Activated CD8-positive, alpha-beta T cell treated with anti-CD3 and anti-CD28 coated beads for 36 hours (primary cell): ENCODE data around the gene EPB41L4A. TPM values are rescaled to one million over a fixed set of nuclear protein-coding genes. Genes with fewer than 3 reads are reported as not detected.

ENCODE experiments used
- ATAC-seq: fragments of 200-7000 bp; cut with Tn5 transposase; one replicate; pipeline ENCODE4 v1.10.0; 2021; ENCODE audit warnings: mild to moderate bottlenecking, moderate library complexity
- CTCF ChIA-PET: fragments of 350-600 bp; sonication (Branson Sonifier 250); formaldehyde crosslinking; loops from one replicate; lab custom pipeline; 2021; ENCODE audit warnings: antibody characterized with exemption; lab: Charles Lee
- POLR2A ChIA-PET: fragments of 350-600 bp; sonication (Branson Sonifier 250); formaldehyde crosslinking; loops from one replicate; lab custom pipeline; 2021; ENCODE audit warnings: antibody characterized with exemption; lab: Charles Lee
- DNase-seq: peaks from one replicate; pipeline ENCODE4 v3.0.0-alpha.2; 2020
- H3K27ac Mint-ChIP-seq: one replicate; pipeline ENCODE4 v1.8.0; 2021; ENCODE audit warnings: mild to moderate bottlenecking, mixed read lengths
- H3K27me3 Mint-ChIP-seq: one replicate; pipeline ENCODE4 v1.8.0; 2021; ENCODE audit warnings: mixed read lengths
- H3K36me3 Mint-ChIP-seq: one replicate; pipeline ENCODE4 v1.8.0; 2021; ENCODE audit warnings: low read depth, mixed read lengths
- H3K4me1 Mint-ChIP-seq: one replicate; pipeline ENCODE4 v1.8.0; 2021; ENCODE audit warnings: low read depth, mixed read lengths
- H3K4me3 Mint-ChIP-seq: one replicate; pipeline ENCODE4 v1.8.0; 2021; ENCODE audit warnings: mild to moderate bottlenecking, moderate library complexity, mixed read lengths
- H3K9me3 Mint-ChIP-seq: one replicate; pipeline ENCODE4 v1.8.0; 2021; ENCODE audit warnings: mixed read lengths
- intact Hi-C: fragments of 100-400 bp; cut with micrococcal nuclease; formaldehyde crosslinking; loops from one replicate; pipeline ENCODE4 v1.10.0; 2022
- total RNA-seq, 2 experiments: library from RNA; stranded (reverse); gene quantifications; one replicate each; pipeline ENCODE4 v1.2.3, GENCODE V29; 2021
- TF ChIP-seq, protein P1 (sequence below): fragments of 200-600 bp; IDR thresholded peaks from one replicate; pipeline ENCODE4 v1.8.0; 2022; ENCODE audit warnings: antibody characterized with exemption, mild to moderate bottlenecking

The EPB41L4A gene
- total RNA-seq, 2 experiments from 2014 or later = 0.25 TPM; not detected in 1

GRCh38 chr5:112126982-112127381 is 292.1 kb downstream of the EPB41L4A start:
- Mint-ChIP-seq H3K4me1 (no peaks in the 10 kb centered on the region), H3K4me3 (no peak overlapping the region), H3K27me3 (peaks cover 6% of the 10 kb centered on the region), H3K9me3 (no peaks in the 10 kb centered on the region), H3K27ac (no peak overlapping the region), H3K36me3 (no peaks in the 10 kb centered on the region)
- ATAC-seq = no peak
- POLR2A ChIA-PET = no interaction called here
- intact Hi-C loops = no loop called here
- TF ChIP-seq, protein P1, sequence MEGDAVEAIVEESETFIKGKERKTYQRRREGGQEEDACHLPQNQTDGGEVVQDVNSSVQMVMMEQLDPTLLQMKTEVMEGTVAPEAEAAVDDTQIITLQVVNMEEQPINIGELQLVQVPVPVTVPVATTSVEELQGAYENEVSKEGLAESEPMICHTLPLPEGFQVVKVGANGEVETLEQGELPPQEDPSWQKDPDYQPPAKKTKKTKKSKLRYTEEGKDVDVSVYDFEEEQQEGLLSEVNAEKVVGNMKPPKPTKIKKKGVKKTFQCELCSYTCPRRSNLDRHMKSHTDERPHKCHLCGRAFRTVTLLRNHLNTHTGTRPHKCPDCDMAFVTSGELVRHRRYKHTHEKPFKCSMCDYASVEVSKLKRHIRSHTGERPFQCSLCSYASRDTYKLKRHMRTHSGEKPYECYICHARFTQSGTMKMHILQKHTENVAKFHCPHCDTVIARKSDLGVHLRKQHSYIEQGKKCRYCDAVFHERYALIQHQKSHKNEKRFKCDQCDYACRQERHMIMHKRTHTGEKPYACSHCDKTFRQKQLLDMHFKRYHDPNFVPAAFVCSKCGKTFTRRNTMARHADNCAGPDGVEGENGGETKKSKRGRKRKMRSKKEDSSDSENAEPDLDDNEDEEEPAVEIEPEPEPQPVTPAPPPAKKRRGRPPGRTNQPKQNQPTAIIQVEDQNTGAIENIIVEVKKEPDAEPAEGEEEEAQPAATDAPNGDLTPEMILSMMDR = no peak
- no peak for DNase-seq
- CTCF ChIA-PET = interaction anchor here (1.3 kb wide), 1 partner anchor 19 kb away, joined by 3 read pairs; no protein-coding TSS in a partner anchor

GRCh38 chr5:112125903-112126302 is 293.2 kb downstream of the EPB41L4A start:
- intact Hi-C loops = no loop called here
- H3K4me3 Mint-ChIP-seq = no peak overlapping the region
- no peaks in the 10 kb centered on the region for H3K4me1 Mint-ChIP-seq
- ChIA-PET POLR2A (no interaction called here), CTCF (interaction anchor here (1.3 kb wide), 1 partner anchor 21 kb away, joined by 3 read pairs; no protein-coding TSS in a partner anchor)
- TF ChIP-seq, protein P1 = no peak
- no peak overlapping the region for H3K27ac Mint-ChIP-seq
- DNase-seq (no peak), ATAC-seq (no peak)
- peaks cover 11% of the 10 kb centered on the region for H3K27me3 Mint-ChIP-seq
- H3K36me3 Mint-ChIP-seq = no peaks in the 10 kb centered on the region
- H3K9me3 Mint-ChIP-seq = peaks cover 4% of the 10 kb centered on the region

- no peak for DNase-seq
- H3K4me1 Mint-ChIP-seq = no peaks in the 10 kb centered on the region
- intact Hi-C loops = no loop called here
- H3K27me3 Mint-ChIP-seq = peaks cover 11% of the 10 kb centered on the region
- peaks cover 5% of the 10 kb centered on the region for H3K9me3 Mint-ChIP-seq
- ChIA-PET POLR2A (no interaction called here), CTCF (no interaction called here)
- H3K27ac Mint-ChIP-seq = no peak overlapping the region
- no peaks in the 10 kb centered on the region for H3K36me3 Mint-ChIP-seq
- TF ChIP-seq, protein P1 = no peak
- ATAC-seq = no peak
- no peak overlapping the region for H3K4me3 Mint-ChIP-seq
These were observed 294.3 kb downstream of the EPB41L4A start for GRCh38 chr5:112124788-112125187.

DNA sequence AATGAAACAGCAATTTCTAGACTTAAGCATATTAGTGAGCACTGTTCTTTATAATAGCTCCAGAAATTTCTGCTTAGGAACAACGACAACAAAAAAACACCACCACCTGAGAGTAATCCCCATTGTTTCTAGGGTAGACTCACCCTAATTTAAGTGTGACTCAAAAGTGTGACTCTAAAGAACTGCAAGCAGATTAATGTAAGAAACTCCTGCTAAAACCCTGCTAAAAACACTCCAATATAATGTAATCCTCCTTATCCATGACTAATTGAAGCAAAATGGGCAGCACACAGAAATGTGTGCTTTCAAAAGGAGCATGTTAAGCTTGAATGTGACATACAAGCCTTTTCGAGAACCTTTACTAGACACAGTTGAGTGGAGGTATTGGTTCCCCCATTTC is 296.0 kb downstream of the EPB41L4A start:
- ATAC-seq (no peak), DNase-seq (no peak)
- H3K27ac Mint-ChIP-seq = no peak overlapping the region
- ChIA-PET POLR2A (no interaction called here), CTCF (no interaction called here)
- peaks cover 5% of the 10 kb centered on the region for H3K9me3 Mint-ChIP-seq
- H3K4me3 Mint-ChIP-seq = no peak overlapping the region
- no peaks in the 10 kb centered on the region for H3K36me3 Mint-ChIP-seq
- intact Hi-C loops = no loop called here
- no peaks in the 10 kb centered on the region for H3K4me1 Mint-ChIP-seq
- TF ChIP-seq, protein P1 = no peak
- peaks cover 12% of the 10 kb centered on the region for H3K27me3 Mint-ChIP-seq

- Mint-ChIP-seq H3K27me3 (peaks cover 11% of the 10 kb centered on the region), H3K4me3 (no peak overlapping the region), H3K9me3 (peaks cover 5% of the 10 kb centered on the region), H3K27ac (no peak overlapping the region), H3K36me3 (no peaks in the 10 kb centered on the region), H3K4me1 (no peaks in the 10 kb centered on the region)
- TF ChIP-seq, protein P1 = no peak
- ATAC-seq = no peak
- no peak for DNase-seq
- POLR2A ChIA-PET = no interaction called here
- intact Hi-C loops = no loop called here
- CTCF ChIA-PET = no interaction called here
These were observed 296.7 kb downstream of the EPB41L4A start for GRCh38 chr5:112122353-112122752.
